HTR-8/SVneo (cell line): Measurements from ENCODE around the gene CEP164.
A peak's percentile ranks its signal among the peaks of the same experiment; 100 is the strongest.
"Not testable (repeated sequence)": the region's sequence is repeated elsewhere in the genome, so short reads cannot be mapped to it uniquely, and the experiment has no call there.

Experiments used
- DNase-seq: peaks from one replicate; pipeline ENCODE4 v3.0.0; 2011; ENCODE audit warnings: low spot score, mixed read lengths; ENCODE audit not compliant: insufficient read length
- FAIRE-seq: peaks from 2 replicates; lab custom pipeline; 2011; peaks lifted over from hg19 to GRCh38; lab: Jason Lieb, UNC

CEP164 gene

GRCh38 chr11:117303646-117304315, 23.9 kb upstream of the CEP164 start:
- DNase-seq: no peak
- FAIRE-seq: no peak

- FAIRE-seq (no peak), DNase-seq (no peak)
Observed at GRCh38 chr11:117305145-117305544, 22.5 kb upstream of the CEP164 start.

GRCh38 chr11:117309310-117309709, 18.3 kb upstream of the CEP164 start:
- DNase-seq: no peak
- no peak for FAIRE-seq

- FAIRE-seq: no peak
- DNase-seq: no peak
Observed at GRCh38 chr11:117313091-117313490, 14.6 kb upstream of the CEP164 start.

GRCh38 chr11:117313828-117314768, 13.6 kb upstream of the CEP164 start:
- DNase-seq: no peak
- FAIRE-seq: peak; percentile 13

- no peak for DNase-seq
- no peak for FAIRE-seq
Observed at GRCh38 chr11:117314840-117315239, 12.8 kb upstream of the CEP164 start.

- FAIRE-seq (peak; percentile 16), DNase-seq (no peak)
Observed at GRCh38 chr11:117315285-117316196, 12.1 kb upstream of the CEP164 start.

GRCh38 chr11:117316197-117316961, 11.3 kb upstream of the CEP164 start, which contains the start of gene BACE1:
TSS of gene BACE1 (minus strand) at chr11:117316256. CDS start at chr11:117315795, 461 bp downstream.
- DNase-seq (peak; percentile 92), FAIRE-seq (peak; percentile 97)

GRCh38 chr11:117318738-117319137, 8.9 kb upstream of the CEP164 start:
- FAIRE-seq: no peak

GRCh38 chr11:117319214-117319840, 8.3 kb upstream of the CEP164 start:
- no peak for FAIRE-seq

More at GRCh38 chr11:117318738-117319137, 8.9 kb upstream of the CEP164 start:
- DNase-seq: no peak

GRCh38 chr11:117327255-117327566, 443 bp upstream of the CEP164 start:
- not testable (repeated sequence) for DNase-seq

More at GRCh38 chr11:117319214-117319840, 8.3 kb upstream of the CEP164 start:
- no peak for DNase-seq

GRCh38 chr11:117328375-117329010, 839 bp downstream of the CEP164 start:
- peak; percentile 36 for FAIRE-seq
- DNase-seq: peak; percentile 41

More at GRCh38 chr11:117327255-117327566, 443 bp upstream of the CEP164 start:
- not testable (repeated sequence) for FAIRE-seq

- DNase-seq (no peak), FAIRE-seq (no peak)
Observed at GRCh38 chr11:117332843-117333242, 5.2 kb downstream of the CEP164 start.

- DNase-seq: no peak
- no peak for FAIRE-seq
Observed at GRCh38 chr11:117333917-117334316, 6.3 kb downstream of the CEP164 start.

- FAIRE-seq (no peak), DNase-seq (no peak)
Observed at GRCh38 chr11:117334896-117335295, 7.2 kb downstream of the CEP164 start.

- no peak for FAIRE-seq
- DNase-seq: no peak
Observed at GRCh38 chr11:117335399-117335798, 7.7 kb downstream of the CEP164 start.

- DNase-seq: no peak
Observed at GRCh38 chr11:117337076-117337475, 9.4 kb downstream of the CEP164 start.

GRCh38 chr11:117345039-117345438, 17.4 kb downstream of the CEP164 start:
- DNase-seq (no peak), FAIRE-seq (no peak)

More at GRCh38 chr11:117337076-117337475, 9.4 kb downstream of the CEP164 start:
- no peak for FAIRE-seq
